ENCODE data around the gene KDM5A.

KDM5A gene

DNA sequence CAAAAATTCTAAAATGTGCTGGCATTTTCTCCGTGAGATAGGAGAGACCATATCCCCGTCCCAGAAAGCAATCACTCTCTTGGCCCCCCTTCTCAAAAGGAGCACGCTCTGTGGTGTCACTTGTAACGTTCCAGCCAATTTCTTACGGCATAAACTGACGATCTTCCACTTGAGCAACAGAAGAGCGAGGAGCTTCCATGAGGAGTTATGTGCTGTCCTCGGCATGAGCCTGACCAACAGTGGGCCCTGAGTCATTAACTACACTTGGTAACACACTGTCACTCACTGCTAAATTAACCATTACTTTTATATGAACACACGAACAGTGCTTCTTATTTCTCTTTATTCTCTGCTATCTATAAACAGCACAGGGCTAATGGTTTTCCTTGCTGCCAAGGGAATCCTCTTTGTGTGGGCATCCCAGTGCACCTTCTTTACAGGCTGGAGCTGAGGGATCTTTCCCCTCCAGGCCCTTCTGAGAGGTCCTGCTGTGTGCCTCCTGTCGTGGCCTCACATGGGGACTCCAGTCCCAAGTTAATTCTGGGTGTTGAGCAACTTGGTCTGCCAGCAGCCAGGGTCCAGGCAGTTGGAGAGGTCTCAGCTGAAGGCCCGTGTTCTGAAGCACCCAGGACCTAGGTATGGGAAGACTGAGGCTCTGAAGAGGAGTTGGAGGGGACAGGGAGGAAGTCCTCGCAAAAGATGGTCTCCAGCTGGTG is 135.8 kb downstream of the KDM5A start:
- Histone ChIP-seq H3K4me3 (ENCODE audit: low read depth, low read length, poor library complexity, severe bottlenecking) (no peak overlapping the region), H3K4me1 (ENCODE audit: insufficient read depth, low read length, severe bottlenecking) (no peaks in the 10 kb centered on the region), H3K36me3 (ENCODE audit: insufficient read depth, low read length) (no peaks in the 10 kb centered on the region), H3K79me2 (ENCODE audit: insufficient read depth, low read length) (no peaks in the 10 kb centered on the region), H3K9me3 (ENCODE audit: low read length) (no peaks in the 10 kb centered on the region), H3K27ac (ENCODE audit: low read depth, low read length, poor library complexity, severe bottlenecking) (no peak overlapping the region), H3K4me2 (ENCODE audit: low read length) (no peak overlapping the region), H3K27me3 (ENCODE audit: insufficient read depth, low read length) (no peaks in the 10 kb centered on the region), H4K20me1 (ENCODE audit: insufficient read depth, low read length) (no peaks in the 10 kb centered on the region), H3K9me2 (ENCODE audit: low read depth, low read length) (no peaks in the 10 kb centered on the region), H2AFZ (ENCODE audit: low read length) (no peak overlapping the region), H3K9ac (ENCODE audit: low read length) (no peak overlapping the region), H3F3A (ENCODE audit: insufficient read depth, low read length) (no peaks in the 10 kb centered on the region)
- no peak for TF ChIP-seq EZH2 (IDR thresholded peaks at IDR 0.05; ENCODE audit: borderline replicate concordance, low read length)
- no peak for TF ChIP-seq CTCF (IDR thresholded peaks at IDR 0.05; ENCODE audit: low read length)

- no peaks in the 10 kb centered on the region for H3K79me2 ChIP-seq (ENCODE audit: insufficient read depth, low read length)
- no peak overlapping the region for H3K27ac ChIP-seq (ENCODE audit: low read depth, low read length, poor library complexity, severe bottlenecking)
- H3K4me2 ChIP-seq (ENCODE audit: low read length): no peak overlapping the region
- no peak overlapping the region for H3K9ac ChIP-seq (ENCODE audit: low read length)
- H3K27me3 ChIP-seq (ENCODE audit: insufficient read depth, low read length): no peaks in the 10 kb centered on the region
- no peaks in the 10 kb centered on the region for H3K4me1 ChIP-seq (ENCODE audit: insufficient read depth, low read length, severe bottlenecking)
- no peaks in the 10 kb centered on the region for H3K9me3 ChIP-seq (ENCODE audit: low read length)
- no peaks in the 10 kb centered on the region for H3K36me3 ChIP-seq (ENCODE audit: insufficient read depth, low read length)
- H3F3A ChIP-seq (ENCODE audit: insufficient read depth, low read length): no peaks in the 10 kb centered on the region
- no peak overlapping the region for H3K4me3 ChIP-seq (ENCODE audit: low read depth, low read length, poor library complexity, severe bottlenecking)
- TF ChIP-seq EZH2 (IDR thresholded peaks at IDR 0.05; ENCODE audit: borderline replicate concordance, low read length) (no peak), CTCF (IDR thresholded peaks at IDR 0.05; ENCODE audit: low read length) (no peak)
- H3K9me2 ChIP-seq (ENCODE audit: low read depth, low read length): no peaks in the 10 kb centered on the region
- H4K20me1 ChIP-seq (ENCODE audit: insufficient read depth, low read length): no peaks in the 10 kb centered on the region
- no peak overlapping the region for H2AFZ ChIP-seq (ENCODE audit: low read length)
Observed at GRCh38 chr12:252636-253035, 136.5 kb downstream of the KDM5A start.

DNA sequence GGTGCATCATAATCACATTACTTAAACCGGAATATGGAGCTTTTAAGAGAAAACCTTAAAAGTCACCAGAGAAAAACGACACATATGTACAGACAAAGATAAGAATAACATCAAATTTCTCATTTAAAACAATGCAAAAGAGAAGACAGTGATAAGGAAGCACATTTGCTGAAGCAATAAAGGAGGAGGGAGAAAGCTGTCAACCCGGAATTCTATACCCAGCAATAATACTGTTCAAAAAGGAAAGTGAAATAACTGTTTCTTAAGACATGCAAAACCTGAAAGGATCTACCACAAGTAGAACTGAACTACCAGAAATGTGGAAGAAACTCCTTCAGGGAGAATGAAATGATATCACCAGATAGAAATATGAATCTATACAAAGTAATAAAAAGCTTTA is 141.8 kb downstream of the KDM5A start:
- Histone ChIP-seq H3K4me2 (ENCODE audit: low read length) (no peak overlapping the region), H3K27ac (ENCODE audit: low read depth, low read length, poor library complexity, severe bottlenecking) (no peak overlapping the region), H2AFZ (ENCODE audit: low read length) (no peak overlapping the region), H3K79me2 (ENCODE audit: insufficient read depth, low read length) (no peaks in the 10 kb centered on the region), H3K9me3 (ENCODE audit: low read length) (peaks cover 3% of the 10 kb centered on the region), H3K36me3 (ENCODE audit: insufficient read depth, low read length) (no peaks in the 10 kb centered on the region), H3K9me2 (ENCODE audit: low read depth, low read length) (no peaks in the 10 kb centered on the region), H3F3A (ENCODE audit: insufficient read depth, low read length) (no peaks in the 10 kb centered on the region), H4K20me1 (ENCODE audit: insufficient read depth, low read length) (no peaks in the 10 kb centered on the region), H3K4me1 (ENCODE audit: insufficient read depth, low read length, severe bottlenecking) (no peaks in the 10 kb centered on the region), H3K27me3 (ENCODE audit: insufficient read depth, low read length) (no peaks in the 10 kb centered on the region; the same call in 1 of the 2 replicates), H3K9ac (ENCODE audit: low read length) (no peak overlapping the region), H3K4me3 (ENCODE audit: low read depth, low read length, poor library complexity, severe bottlenecking) (no peak overlapping the region)
- TF ChIP-seq EZH2 (IDR thresholded peaks at IDR 0.05; ENCODE audit: borderline replicate concordance, low read length) (no peak), CTCF (IDR thresholded peaks at IDR 0.05; ENCODE audit: low read length) (no peak)
